Esophagus muscularis mucosa (tissue), 4 donors: Measurements from ENCODE around the gene NECTIN1.

Experiments used
- EP300 ChIP-seq: sonication (generic); formaldehyde crosslinking; IDR thresholded peaks from one replicate; pipeline ENCODE4 v1.6.1; 2017; ENCODE audit warnings: antibody characterized with exemption
- POLR2A ChIP-seq: fragments of 450-650 bp; IDR thresholded peaks from one replicate; pipeline ENCODE4 v1.6.1; 2017; ENCODE audit warnings: antibody characterized with exemption, moderate library complexity, mild to moderate bottlenecking, low read depth
- TF ChIP-seq, protein P1 (sequence below), 3 experiments: fragments of 200-600 bp in 2 of 3; fragments of 450-650 bp in 1 of 3; sonication (generic) in 2 of 3; IDR thresholded peaks; one replicate each; pipeline ENCODE4 v1.5.1; 2017 to 2019; ENCODE audit warnings: antibody characterized with exemption in 3 of 3, mild to moderate bottlenecking in 2 of 3, moderate library complexity in 1 of 3

DNA sequence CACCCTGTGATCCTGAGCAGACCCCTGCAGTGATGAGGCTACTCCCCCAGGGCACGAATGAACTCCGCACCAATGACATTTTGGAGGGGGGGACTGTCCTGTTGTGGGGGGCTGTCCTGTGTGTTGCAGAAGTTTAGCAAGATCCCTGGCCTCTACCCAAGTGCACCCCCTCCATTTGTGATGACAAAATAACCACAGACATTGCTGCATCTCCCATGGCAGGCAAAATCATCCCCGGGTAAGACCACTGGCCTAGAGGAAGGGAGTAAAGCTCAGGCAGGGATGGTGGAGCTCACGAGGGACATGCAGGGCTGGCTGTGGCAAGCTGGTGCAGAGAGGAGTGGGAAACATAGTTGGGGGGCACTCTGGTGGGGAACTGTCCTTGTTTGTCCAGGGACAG is 40.6 kb downstream of the NECTIN1 start:
- TF ChIP-seq, protein P1, sequence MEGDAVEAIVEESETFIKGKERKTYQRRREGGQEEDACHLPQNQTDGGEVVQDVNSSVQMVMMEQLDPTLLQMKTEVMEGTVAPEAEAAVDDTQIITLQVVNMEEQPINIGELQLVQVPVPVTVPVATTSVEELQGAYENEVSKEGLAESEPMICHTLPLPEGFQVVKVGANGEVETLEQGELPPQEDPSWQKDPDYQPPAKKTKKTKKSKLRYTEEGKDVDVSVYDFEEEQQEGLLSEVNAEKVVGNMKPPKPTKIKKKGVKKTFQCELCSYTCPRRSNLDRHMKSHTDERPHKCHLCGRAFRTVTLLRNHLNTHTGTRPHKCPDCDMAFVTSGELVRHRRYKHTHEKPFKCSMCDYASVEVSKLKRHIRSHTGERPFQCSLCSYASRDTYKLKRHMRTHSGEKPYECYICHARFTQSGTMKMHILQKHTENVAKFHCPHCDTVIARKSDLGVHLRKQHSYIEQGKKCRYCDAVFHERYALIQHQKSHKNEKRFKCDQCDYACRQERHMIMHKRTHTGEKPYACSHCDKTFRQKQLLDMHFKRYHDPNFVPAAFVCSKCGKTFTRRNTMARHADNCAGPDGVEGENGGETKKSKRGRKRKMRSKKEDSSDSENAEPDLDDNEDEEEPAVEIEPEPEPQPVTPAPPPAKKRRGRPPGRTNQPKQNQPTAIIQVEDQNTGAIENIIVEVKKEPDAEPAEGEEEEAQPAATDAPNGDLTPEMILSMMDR (IDR thresholded peaks at IDR 0.05) = no peak
- TF ChIP-seq POLR2A = no peak
- TF ChIP-seq EP300 = no peak
